Urinary bladder (tissue), 4 donors: ENCODE measurements around the gene TMEM18. TPM values are rescaled to one million over a fixed set of nuclear protein-coding genes. Genes with fewer than 3 reads are reported as not detected.

Experiments
- DNase-seq: peaks from one replicate; pipeline ENCODE4 v3.0.0-alpha.2; 2015; ENCODE audit errors: extremely low spot score
- H3K27ac ChIP-seq: one replicate; pipeline ENCODE4 v1.5.1; 2013; ENCODE audit warnings: low read depth, mild to moderate bottlenecking, moderate library complexity
- H3K36me3 ChIP-seq: one replicate; pipeline ENCODE4 v1.6.1; 2013; ENCODE audit warnings: mild to moderate bottlenecking, moderate library complexity; ENCODE audit not compliant: insufficient read depth
- H3K4me1 ChIP-seq: one replicate; pipeline ENCODE4 v1.6.1; 2013; ENCODE audit warnings: mild to moderate bottlenecking, moderate library complexity; ENCODE audit not compliant: insufficient read depth
- H3K4me3 ChIP-seq: one replicate; pipeline ENCODE4 v1.5.1; 2013; ENCODE audit warnings: low read depth, low read length
- WGBS: extraction: QIAGEN DNeasy Blood & Tissue Kit; methylation state at CpG from one replicate; pipeline ENCODE4 v1.1.7; 2013; 5-methylcytosine and 5-hydroxymethylcytosine counted together
- polyA plus RNA-seq: library from polyadenylated mRNA; stranded (reverse); fragments of 200-250 nt; gene quantifications from one replicate; pipeline ENCODE4 v1.2.3, GENCODE V29; 2013
- total RNA-seq: library from RNA; depleted of rRNA; stranded (reverse); fragments of >200 nt; gene quantifications from one replicate; pipeline ENCODE4 v1.2.3, GENCODE V29; 2014
- donor health status: healthy with polysubstance abuse.
- donor health status: healthy.

TMEM18 gene
- total and polyA plus RNA-seq, 2 donors: 22.2 to 30.7 TPM

GRCh38 chr2:635687-636621, 41.3 kb downstream of the TMEM18 start:
- Histone ChIP-seq H3K27ac (no peak overlapping the region), H3K36me3 (no peaks in the 10 kb centered on the region), H3K4me3 (no peak overlapping the region), H3K4me1 (no peaks in the 10 kb centered on the region)
- WGBS: 75% methylated on average over 57 of the region's 57 CpGs
- no peak for DNase-seq

- H3K4me3 ChIP-seq: no peak overlapping the region
- H3K4me1 ChIP-seq: no peaks in the 10 kb centered on the region
- 63% methylated on average over 16 of the region's 16 CpGs for WGBS
- no peak for DNase-seq
- no peak overlapping the region for H3K27ac ChIP-seq
- H3K36me3 ChIP-seq: no peaks in the 10 kb centered on the region
Measured at GRCh38 chr2:634636-635388, 42.4 kb downstream of the TMEM18 start.

- WGBS: 86% methylated on average over 11 of the region's 11 CpGs
- no peaks in the 10 kb centered on the region for H3K36me3 ChIP-seq
- no peak overlapping the region for H3K4me3 ChIP-seq
- no peaks in the 10 kb centered on the region for H3K4me1 ChIP-seq
- H3K27ac ChIP-seq: no peak overlapping the region
- no peak for DNase-seq
Measured at GRCh38 chr2:634041-634440, 43.2 kb downstream of the TMEM18 start.

GRCh38 chr2:633371-633770, 43.8 kb downstream of the TMEM18 start:
- 75% methylated on average over 5 of the region's 5 CpGs for WGBS
- no peak overlapping the region for H3K4me3 ChIP-seq
- no peaks in the 10 kb centered on the region for H3K4me1 ChIP-seq
- no peak overlapping the region for H3K27ac ChIP-seq
- no peak for DNase-seq
- H3K36me3 ChIP-seq: no peaks in the 10 kb centered on the region

GRCh38 chr2:632471-632870, 44.7 kb downstream of the TMEM18 start:
- Histone ChIP-seq H3K27ac (no peak overlapping the region), H3K36me3 (no peaks in the 10 kb centered on the region), H3K4me3 (no peak overlapping the region), H3K4me1 (no peaks in the 10 kb centered on the region)
- DNase-seq: no peak

- H3K36me3 ChIP-seq: no peaks in the 10 kb centered on the region
- no peaks in the 10 kb centered on the region for H3K4me1 ChIP-seq
- H3K27ac ChIP-seq: no peak overlapping the region
- no peak overlapping the region for H3K4me3 ChIP-seq
- WGBS: 94% methylated on average over 1 of the region's 1 CpG
- DNase-seq: no peak
Measured at GRCh38 chr2:631741-632140, 45.5 kb downstream of the TMEM18 start.

- WGBS: 0% methylated on average over 1 of the region's 1 CpG
- Histone ChIP-seq H3K27ac (no peak overlapping the region), H3K4me1 (no peaks in the 10 kb centered on the region), H3K4me3 (no peak overlapping the region), H3K36me3 (no peaks in the 10 kb centered on the region)
- no peak for DNase-seq
Measured at GRCh38 chr2:630451-631320, 46.5 kb downstream of the TMEM18 start.

- Histone ChIP-seq H3K4me1 (no peaks in the 10 kb centered on the region), H3K36me3 (no peaks in the 10 kb centered on the region), H3K4me3 (no peak overlapping the region), H3K27ac (no peak overlapping the region)
- DNase-seq: no peak
- 28% methylated on average over 2 of the region's 2 CpGs for WGBS
Measured at GRCh38 chr2:629961-630360, 47.2 kb downstream of the TMEM18 start.

- H3K36me3 ChIP-seq: no peaks in the 10 kb centered on the region
- H3K27ac ChIP-seq: no peak overlapping the region
- H3K4me3 ChIP-seq: no peak overlapping the region
- DNase-seq: no peak
- no peaks in the 10 kb centered on the region for H3K4me1 ChIP-seq
- 72% methylated on average over 17 of the region's 17 CpGs for WGBS
Measured at GRCh38 chr2:628651-629050, 48.6 kb downstream of the TMEM18 start.

- no peak overlapping the region for H3K4me3 ChIP-seq
Measured at GRCh38 chr2:627926-628560, 49.2 kb downstream of the TMEM18 start.

GRCh38 chr2:627340-627709, 49.9 kb downstream of the TMEM18 start:
- DNase-seq: no peak
- no peak overlapping the region for H3K27ac ChIP-seq
- H3K4me1 ChIP-seq: no peaks in the 10 kb centered on the region
- 91% methylated on average over 9 of the region's 9 CpGs for WGBS
- H3K36me3 ChIP-seq: no peaks in the 10 kb centered on the region
- no peak overlapping the region for H3K4me3 ChIP-seq

More at GRCh38 chr2:627926-628560, 49.2 kb downstream of the TMEM18 start:
- Histone ChIP-seq H3K36me3 (no peaks in the 10 kb centered on the region), H3K4me1 (no peaks in the 10 kb centered on the region), H3K27ac (no peak overlapping the region)
- no peak for DNase-seq
- WGBS: 88% methylated on average over 13 of the region's 13 CpGs

- Histone ChIP-seq H3K4me1 (no peaks in the 10 kb centered on the region), H3K27ac (no peak overlapping the region), H3K4me3 (no peak overlapping the region), H3K36me3 (no peaks in the 10 kb centered on the region)
- no peak for DNase-seq
- 81% methylated on average over 14 of the region's 14 CpGs for WGBS
Measured at GRCh38 chr2:626491-627339, 50.5 kb downstream of the TMEM18 start.
